ENCODE data around the gene AKAP13. TPM values are rescaled to one million over a fixed set of nuclear protein-coding genes. Genes with fewer than 3 reads are reported as not detected.
A peak's percentile ranks its signal among the peaks of the same experiment; 100 is the strongest.

The AKAP13 gene
- total RNA-seq, 1 experiment from 2014 or later, result 54.5 TPM

DNA sequence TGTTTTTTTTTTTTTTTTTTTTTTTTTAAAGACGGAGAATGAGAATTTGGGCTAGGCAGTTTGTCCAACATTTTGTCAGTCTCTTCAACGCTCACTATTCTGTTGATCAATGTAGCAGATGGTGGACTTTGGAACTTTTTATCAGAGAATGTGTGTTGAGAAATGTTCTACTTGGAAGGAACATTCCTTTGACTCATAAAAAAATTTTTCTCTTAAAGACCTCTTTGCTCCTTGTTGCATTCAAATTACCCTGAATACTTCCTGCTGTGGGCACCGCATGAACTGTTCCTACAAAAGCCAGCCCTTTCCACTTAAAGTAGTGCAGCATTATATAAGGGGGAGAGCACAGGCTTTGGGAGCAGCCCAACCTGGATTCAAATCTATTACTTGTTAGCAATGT, 182.9 kb downstream of the AKAP13 start:
- no peak overlapping the region for H3K4me3 ChIP-seq (ENCODE audit: low read depth, low read length, poor library complexity, severe bottlenecking)
- POLR2A ChIA-PET (ENCODE audit: low non-redundant PET), result no interaction called here
- no peaks in the 10 kb centered on the region for H3K9me3 ChIP-seq (ENCODE audit: low read depth, low read length, poor library complexity, severe bottlenecking)
- CTCF ChIA-PET, result no interaction called here
- no peak overlapping the region for H3K27ac ChIP-seq (ENCODE audit: low read depth, low read length, poor library complexity, severe bottlenecking)
- peak; percentile 67 for DNase-seq (ENCODE audit: low spot score)
- no peaks in the 10 kb centered on the region for H3K36me3 ChIP-seq (ENCODE audit: insufficient read depth, low read length, poor library complexity, severe bottlenecking)
- no TSS peak for BruUV-seq (replicated peaks)
- TF ChIP-seq EZH2 (IDR thresholded peaks at IDR 0.05; ENCODE audit: borderline replicate concordance, low read depth, low read length, poor library complexity, severe bottlenecking), result no peak
- TF ChIP-seq, protein P1, sequence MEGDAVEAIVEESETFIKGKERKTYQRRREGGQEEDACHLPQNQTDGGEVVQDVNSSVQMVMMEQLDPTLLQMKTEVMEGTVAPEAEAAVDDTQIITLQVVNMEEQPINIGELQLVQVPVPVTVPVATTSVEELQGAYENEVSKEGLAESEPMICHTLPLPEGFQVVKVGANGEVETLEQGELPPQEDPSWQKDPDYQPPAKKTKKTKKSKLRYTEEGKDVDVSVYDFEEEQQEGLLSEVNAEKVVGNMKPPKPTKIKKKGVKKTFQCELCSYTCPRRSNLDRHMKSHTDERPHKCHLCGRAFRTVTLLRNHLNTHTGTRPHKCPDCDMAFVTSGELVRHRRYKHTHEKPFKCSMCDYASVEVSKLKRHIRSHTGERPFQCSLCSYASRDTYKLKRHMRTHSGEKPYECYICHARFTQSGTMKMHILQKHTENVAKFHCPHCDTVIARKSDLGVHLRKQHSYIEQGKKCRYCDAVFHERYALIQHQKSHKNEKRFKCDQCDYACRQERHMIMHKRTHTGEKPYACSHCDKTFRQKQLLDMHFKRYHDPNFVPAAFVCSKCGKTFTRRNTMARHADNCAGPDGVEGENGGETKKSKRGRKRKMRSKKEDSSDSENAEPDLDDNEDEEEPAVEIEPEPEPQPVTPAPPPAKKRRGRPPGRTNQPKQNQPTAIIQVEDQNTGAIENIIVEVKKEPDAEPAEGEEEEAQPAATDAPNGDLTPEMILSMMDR (conservative IDR thresholded peaks at IDR 0.05; ENCODE audit: low read depth, low read length), result no peak
- intact Hi-C loops (cut with micrococcal nuclease; ENCODE audit: unreplicated experiment), result no loop called here
- no peaks in the 10 kb centered on the region for H3K27me3 ChIP-seq (replicated peaks; ENCODE audit: insufficient read depth, low read depth, low read length, poor library complexity)
- peaks cover 10% of the 10 kb centered on the region for H3K4me1 ChIP-seq (ENCODE audit: insufficient read depth, low read length, poor library complexity, severe bottlenecking)

GRCh38 chr15:85563731-85564130, 183.3 kb downstream of the AKAP13 start:
- POLR2A ChIA-PET (ENCODE audit: low non-redundant PET), result no interaction called here
- no TSS peak for BruUV-seq (replicated peaks)
- TF ChIP-seq, protein P1 (conservative IDR thresholded peaks at IDR 0.05; ENCODE audit: low read depth, low read length), result no peak
- TF ChIP-seq EZH2 (IDR thresholded peaks at IDR 0.05; ENCODE audit: borderline replicate concordance, low read depth, low read length, poor library complexity, severe bottlenecking), result no peak
- H3K36me3 ChIP-seq (ENCODE audit: insufficient read depth, low read length, poor library complexity, severe bottlenecking), result no peaks in the 10 kb centered on the region
- CTCF ChIA-PET, result interaction anchor here (0.6 kb wide), 1 partner anchor 279 kb away, joined by 3 read pairs; no protein-coding TSS in a partner anchor
- H3K9me3 ChIP-seq (ENCODE audit: low read depth, low read length, poor library complexity, severe bottlenecking), result no peaks in the 10 kb centered on the region
- no peak for DNase-seq (ENCODE audit: low spot score)
- H3K4me3 ChIP-seq (ENCODE audit: low read depth, low read length, poor library complexity, severe bottlenecking), result no peak overlapping the region
- peaks cover 10% of the 10 kb centered on the region for H3K4me1 ChIP-seq (ENCODE audit: insufficient read depth, low read length, poor library complexity, severe bottlenecking)
- no peak overlapping the region for H3K27ac ChIP-seq (ENCODE audit: low read depth, low read length, poor library complexity, severe bottlenecking)
- no peaks in the 10 kb centered on the region for H3K27me3 ChIP-seq (replicated peaks; ENCODE audit: insufficient read depth, low read depth, low read length, poor library complexity)
- intact Hi-C loops (cut with micrococcal nuclease; ENCODE audit: unreplicated experiment), result no loop called here

GRCh38 chr15:85564686-85565085, 184.3 kb downstream of the AKAP13 start:
- POLR2A ChIA-PET (ENCODE audit: low non-redundant PET), result no interaction called here
- BruUV-seq (replicated peaks), result no TSS peak
- TF ChIP-seq, protein P1 (conservative IDR thresholded peaks at IDR 0.05; ENCODE audit: low read depth, low read length), result no peak
- TF ChIP-seq EZH2 (IDR thresholded peaks at IDR 0.05; ENCODE audit: borderline replicate concordance, low read depth, low read length, poor library complexity, severe bottlenecking), result no peak
- intact Hi-C loops (cut with micrococcal nuclease; ENCODE audit: unreplicated experiment), result no loop called here
- no peaks in the 10 kb centered on the region for H3K36me3 ChIP-seq (ENCODE audit: insufficient read depth, low read length, poor library complexity, severe bottlenecking)
- no peaks in the 10 kb centered on the region for H3K9me3 ChIP-seq (ENCODE audit: low read depth, low read length, poor library complexity, severe bottlenecking)
- H3K4me1 ChIP-seq (ENCODE audit: insufficient read depth, low read length, poor library complexity, severe bottlenecking), result peaks cover 10% of the 10 kb centered on the region
- H3K27ac ChIP-seq (ENCODE audit: low read depth, low read length, poor library complexity, severe bottlenecking), result no peak overlapping the region
- CTCF ChIA-PET, result no interaction called here
- H3K27me3 ChIP-seq (replicated peaks; ENCODE audit: insufficient read depth, low read depth, low read length, poor library complexity), result no peaks in the 10 kb centered on the region
- DNase-seq (ENCODE audit: low spot score), result no peak
- no peak overlapping the region for H3K4me3 ChIP-seq (ENCODE audit: low read depth, low read length, poor library complexity, severe bottlenecking)

Measured in A673 (cell line).